NCI-H1105 treated with DMSO at 0.1 percent for 48 hours (cell line): ENCODE data around the gene CAPN15.

Source experiments
- DNase-seq: peaks from one replicate; lab custom pipeline; 2025; lab: John Stamatoyannopoulos, UW

Gene CAPN15

DNA sequence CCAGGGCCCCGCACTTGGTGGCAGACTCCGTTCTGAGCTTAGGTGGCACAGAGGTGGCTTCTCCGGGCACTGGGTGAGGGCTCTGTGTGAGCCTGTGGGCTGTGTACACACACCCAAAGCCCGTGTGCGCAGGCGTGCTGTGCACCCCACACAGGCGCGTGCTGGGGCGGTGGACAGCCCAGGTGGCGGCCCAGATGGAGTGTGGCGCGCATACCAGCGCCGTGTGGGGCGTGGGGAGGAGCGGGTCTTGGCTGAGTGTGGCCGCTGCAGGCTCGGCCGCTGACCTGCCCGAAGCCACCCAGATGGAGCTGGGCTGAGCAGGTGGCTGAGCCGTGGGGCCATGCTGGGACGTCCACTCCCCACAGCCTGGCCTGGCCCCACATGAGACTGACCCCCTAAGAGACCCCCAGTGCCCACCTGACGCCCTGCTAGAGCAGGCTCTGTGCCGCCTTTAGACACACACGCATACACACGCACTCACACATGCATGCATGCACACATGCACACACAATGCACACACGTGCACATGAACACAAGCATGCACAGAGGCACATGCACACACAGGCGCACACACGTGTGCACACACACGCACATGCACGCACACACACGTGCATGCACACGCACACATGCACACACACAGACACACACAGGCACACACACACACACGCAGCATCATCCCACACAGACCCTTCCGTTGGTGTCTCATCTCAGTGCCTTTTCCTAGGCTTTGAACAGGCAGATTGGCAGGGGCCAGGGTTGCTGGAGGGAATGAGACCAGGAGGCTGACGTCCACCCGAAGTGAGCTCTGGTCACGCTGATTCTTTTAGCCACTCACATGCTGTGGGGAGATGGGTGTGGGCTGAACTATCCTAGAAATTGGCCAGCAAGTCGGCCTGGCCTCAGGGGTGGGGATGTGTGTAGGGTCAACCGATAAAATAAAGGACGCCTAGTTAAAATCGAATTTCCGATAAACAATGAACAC is 34.7 kb downstream of the CAPN15 start:
- DNase-seq: no peak

DNA sequence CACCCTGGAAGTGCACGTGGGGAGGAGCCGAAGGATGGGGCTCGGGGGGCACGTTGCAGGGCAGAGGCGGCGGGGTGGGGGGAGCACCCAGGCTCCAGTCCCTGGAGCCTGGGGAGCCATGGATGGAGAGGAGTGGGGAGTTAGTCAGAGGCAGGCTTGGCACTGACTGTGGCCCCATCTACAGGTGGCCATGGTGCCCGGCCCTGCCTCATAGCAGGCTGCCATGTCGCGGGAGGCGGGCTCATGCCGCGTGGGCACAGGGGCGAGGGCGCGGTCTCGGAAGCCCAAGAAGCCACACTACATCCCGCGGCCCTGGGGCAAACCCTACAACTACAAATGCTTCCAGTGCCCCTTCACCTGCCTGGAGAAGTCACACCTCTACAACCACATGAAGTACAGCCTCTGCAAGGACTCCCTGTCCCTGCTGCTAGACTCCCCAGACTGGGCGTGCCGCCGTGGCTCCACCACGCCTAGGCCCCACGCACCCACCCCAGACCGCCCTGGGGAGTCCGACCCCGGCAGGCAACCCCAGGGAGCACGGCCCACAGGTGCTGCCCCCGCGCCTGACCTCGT is 35.6 kb downstream of the CAPN15 start:
- no peak for DNase-seq

DNA sequence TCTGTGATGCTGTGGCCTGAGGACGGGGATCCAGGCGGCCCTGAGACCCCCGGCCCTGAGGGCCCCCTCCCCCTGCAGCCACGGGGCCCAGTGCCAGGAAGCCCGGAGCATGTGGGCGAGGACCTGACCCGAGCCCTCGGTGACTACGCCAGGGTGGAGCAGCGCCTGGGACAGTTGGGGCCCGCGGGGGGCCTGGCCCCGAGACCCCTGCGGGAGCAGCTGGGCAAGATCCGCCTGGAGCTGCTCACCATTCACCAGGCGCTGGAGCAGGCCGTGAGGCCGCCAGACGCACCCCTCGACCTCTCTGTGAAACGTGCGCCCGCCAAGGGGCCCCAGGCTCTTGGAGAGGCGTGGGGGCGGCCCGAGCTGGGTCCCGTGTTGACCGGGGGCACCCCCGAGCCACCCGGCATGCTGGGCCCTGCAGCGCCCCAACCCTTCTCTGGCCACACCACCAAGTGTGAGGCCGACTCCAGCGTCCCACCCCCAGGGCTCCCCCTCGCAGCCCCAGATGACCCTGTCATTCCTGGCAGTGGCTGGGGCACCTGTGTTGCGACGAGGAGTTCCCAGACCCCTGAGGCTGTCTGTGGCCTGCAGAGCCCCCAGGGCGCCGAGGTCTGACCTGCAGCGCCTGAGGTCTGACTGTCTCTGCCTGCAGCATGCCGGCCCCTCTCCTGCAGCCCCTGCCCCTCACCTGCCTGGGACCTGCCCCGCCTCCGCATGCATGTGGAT is 37.3 kb downstream of the CAPN15 start:
- DNase-seq: no peak

- no peak for DNase-seq
These were observed 38.2 kb downstream of the CAPN15 start for GRCh38 chr16:565419-566330.

DNA sequence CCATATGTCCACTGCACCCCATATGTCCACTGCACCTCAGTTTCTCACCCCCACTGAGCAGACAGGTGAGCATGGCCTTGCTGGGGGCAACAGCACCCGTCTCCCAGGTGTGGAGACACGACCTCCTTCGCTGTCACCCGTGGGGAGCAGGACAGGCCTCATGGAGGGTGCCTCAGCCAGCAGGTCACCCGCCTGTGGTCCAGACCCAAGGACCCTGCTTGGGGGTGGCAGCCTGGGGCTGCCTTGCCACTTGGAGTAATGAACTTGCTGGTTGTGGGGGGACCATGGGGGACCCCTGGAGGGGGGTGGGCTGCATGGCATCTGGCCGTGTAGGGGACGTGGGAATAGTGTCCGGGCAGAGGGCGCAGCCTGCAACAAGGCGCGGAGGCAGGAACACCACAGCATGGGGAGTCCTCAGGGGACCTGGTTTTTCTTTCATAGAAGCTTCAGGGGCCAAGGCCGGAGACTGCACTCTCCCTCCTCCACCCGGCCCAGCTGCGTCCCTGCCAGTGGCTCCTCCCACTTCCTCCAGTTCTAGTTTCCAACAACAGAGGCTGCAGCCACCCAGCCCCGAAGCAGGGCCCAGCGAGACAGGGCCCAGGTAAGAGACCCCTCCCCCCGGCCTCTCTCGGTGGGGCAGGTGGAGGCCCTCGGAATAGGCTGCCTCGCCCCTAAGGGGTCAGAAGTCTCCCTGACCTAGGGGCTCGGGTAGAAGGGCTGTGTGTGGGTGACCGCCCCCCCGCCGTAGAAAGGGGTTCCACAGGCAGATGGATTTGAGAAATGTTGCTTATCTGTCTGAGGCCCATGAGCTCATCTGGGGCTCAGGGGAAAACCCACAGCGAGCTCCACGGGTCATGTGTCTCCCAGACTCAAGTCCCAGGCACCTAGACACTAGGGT is 39.2 kb downstream of the CAPN15 start, which contains the start of gene NHLRC4:
Gene NHLRC4 (plus strand): TSS at position 531 of the 898 bp plus-strand sequence. CDS start 1,043 bp downstream, outside the sequence.
- no peak for DNase-seq

GRCh38 chr16:567373-568256 is 40.1 kb downstream of the CAPN15 start:
- no peak for DNase-seq

DNA sequence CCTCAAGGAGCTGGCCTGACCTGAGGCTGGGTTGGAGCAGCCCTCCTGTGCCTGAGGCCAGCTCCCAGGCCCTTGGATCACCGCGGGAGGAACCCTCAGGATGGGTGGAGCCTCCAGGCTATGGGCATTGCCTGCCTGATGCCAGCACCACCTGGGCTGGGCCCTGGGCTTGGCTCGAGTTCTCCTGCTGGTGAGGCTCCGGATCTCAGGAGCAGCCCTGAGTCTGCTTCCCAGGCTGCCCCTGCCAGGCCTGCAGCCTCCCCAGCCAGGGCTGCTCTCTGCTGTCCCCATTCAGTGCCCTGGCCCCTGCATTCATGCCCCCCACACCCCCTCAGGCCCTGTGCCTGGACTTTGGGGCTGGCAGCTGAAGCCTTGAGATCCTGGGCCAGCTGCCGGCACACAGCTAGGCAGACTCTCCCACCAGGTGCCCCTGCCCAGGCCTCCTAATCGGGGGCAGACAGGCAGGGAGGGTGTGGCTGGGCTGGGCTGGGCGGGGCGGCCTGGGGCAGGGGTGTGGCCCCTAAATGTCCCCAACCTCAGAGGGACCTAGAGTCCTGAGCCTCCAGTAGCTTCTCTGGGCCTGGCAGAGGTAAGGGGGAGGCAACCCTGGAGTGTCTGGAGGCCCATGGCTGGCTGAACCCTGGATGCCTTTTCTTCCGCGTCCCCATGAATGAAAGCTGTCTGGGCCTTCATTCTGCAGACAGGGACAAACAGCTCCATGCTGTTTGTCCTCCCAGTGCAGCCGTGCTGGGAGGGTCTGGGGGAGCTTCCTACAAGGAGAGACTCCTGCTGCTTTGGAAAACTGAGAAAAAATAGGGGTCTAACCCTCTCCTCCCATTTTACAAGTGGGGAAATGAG is 41.1 kb downstream of the CAPN15 start:
- DNase-seq: no peak

DNA sequence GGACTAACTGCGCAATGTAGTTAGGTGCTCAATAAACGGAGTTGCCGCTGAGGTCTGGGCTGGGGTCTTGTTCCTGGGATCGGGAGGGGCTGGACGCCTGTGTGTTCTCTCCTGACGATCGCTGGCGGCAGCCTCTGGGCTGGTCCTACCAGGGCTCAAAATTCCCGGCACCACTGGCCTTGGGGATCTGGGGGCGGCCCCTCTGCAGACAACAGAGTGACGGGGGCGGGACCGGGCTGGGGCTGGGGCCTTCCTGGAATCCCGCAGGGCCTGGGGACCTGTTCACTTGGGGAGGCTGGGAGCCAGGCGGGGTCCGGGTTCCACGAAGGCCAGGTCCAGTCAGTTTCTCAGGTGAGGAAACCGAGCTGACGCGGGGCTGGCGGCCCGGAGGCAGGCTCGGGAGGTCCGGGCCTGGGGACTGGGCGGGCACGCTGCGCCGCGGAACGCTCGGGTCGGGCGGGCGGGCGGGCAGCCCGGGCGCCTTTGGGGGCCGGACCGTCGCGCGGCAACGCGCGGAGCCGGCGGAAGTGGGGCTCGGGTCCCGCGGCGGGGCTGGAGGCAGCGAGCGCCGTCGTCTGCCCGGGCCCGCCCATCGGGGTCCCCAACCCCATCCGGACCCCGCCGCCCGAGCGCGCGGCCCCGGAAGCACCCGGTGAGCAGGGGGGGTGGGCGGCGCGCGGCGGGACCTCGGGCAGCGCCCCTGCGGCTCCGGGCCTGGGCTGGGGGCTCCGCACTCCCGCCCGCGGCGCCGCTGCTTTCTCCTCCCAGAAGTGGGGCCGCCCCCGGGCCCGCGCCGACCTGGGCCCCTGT is 42.1 kb downstream of the CAPN15 start, which contains the start of gene PIGQ:
Gene PIGQ (plus strand): TSS at position 524 of the 810 bp plus-strand sequence. CDS start 4,107 bp downstream, outside the sequence.
- DNase-seq: peak; percentile 7

DNA sequence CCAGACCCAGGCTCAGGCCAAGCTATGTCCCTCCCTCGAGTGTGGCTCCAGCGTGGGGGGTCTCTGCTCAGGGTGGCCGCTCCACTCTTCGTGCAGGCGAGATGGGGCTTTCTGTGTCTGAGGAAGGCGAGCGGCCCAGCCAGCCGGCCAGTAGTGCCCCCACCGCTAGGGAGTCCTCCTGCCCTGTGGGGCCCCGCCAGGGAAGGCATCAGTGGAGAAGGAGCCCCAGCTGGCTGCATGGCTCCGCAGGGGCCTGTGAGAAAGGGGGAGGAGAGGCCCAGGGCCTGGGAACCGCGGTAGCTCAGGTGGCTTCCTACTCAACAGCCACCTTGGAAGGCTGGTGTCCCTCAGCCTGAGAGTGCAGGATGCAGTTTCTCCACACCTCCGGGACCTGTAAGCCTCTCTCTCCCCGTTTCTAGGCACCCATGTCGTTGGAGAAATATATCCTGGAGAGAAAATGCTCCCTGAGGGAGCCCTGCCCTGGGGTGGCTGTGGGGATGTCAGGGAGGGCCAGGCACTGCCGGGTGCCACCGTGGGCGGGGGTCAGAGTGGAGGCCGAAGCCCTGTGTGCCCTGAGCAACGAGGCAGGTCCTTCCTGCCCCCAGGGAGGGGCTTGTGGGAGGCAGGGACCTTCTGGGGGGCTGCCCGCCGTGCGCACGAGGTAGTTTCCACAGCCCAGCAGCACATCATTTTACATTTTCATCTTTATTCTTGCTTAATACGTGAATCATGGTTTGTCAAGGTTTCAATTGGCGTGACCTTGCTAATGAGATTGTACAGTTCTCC is 45.5 kb downstream of the CAPN15 start:
- DNase-seq: no peak

GRCh38 chr16:574021-574760 is 46.7 kb downstream of the CAPN15 start:
- DNase-seq: no peak

GRCh38 chr16:575354-576196 is 48.1 kb downstream of the CAPN15 start:
- DNase-seq: no peak

- DNase-seq: no peak
These were observed 48.8 kb downstream of the CAPN15 start for GRCh38 chr16:576197-576822.

DNA sequence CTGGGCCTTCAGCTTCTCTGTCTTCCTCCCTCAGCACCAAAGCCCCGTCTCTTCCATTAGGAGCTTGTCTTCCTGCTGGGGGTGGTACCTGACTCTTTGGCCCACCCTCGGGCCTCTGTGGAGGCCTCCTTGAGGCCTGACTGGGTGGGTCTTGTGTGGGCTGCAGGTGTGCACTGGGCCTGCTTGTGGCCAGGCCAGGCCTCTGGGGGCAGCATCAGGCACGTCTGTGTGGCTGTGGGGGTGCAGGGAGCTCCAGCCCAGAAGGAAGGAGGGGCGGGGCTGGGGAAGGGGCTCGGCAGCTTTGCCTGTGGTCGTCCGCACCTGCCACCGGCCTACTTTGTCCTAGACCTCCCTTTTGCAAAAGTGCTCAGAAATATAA is 49.3 kb downstream of the CAPN15 start:
- no peak for DNase-seq

DNA sequence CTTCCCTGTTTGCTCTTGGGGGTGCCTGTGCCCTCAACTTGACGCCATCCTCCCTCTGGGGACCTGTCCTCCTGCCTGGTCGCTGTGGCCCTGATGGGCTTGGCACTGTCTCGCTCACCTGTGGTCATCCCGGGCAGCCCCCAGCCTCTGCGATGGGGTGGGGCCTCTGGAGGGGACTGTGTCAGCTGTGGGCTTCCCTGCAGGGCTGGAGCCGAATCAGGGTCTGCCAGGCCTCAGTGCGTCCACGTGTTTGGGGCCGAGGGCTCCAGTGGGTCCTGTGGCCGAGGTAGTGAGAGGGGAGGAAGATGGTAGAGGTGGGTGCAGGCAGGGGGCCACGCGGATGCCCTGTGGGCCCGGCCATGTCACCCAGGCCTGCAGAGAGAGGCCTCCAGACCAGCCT is 50.3 kb downstream of the CAPN15 start:
- no peak for DNase-seq
